Astrocyte (in vitro differentiated cells and primary cell): Measurements from ENCODE around the gene PSMG3.

Source experiments
- EZH2 ChIP-seq: IDR thresholded peaks from 2 replicates; pipeline ENCODE4 v1.6.1; 2012; ENCODE audit warnings: mild to moderate bottlenecking, low read length, inconsistent platforms; ENCODE audit not compliant: insufficient read depth
- TF ChIP-seq, protein P1 (sequence below): IDR thresholded peaks from 2 replicates; pipeline ENCODE4 v1.5.1; 2011; ENCODE audit warnings: low read depth, mild to moderate bottlenecking, inconsistent platforms, low read length, moderate library complexity; ENCODE audit not compliant: insufficient read depth

DNA sequence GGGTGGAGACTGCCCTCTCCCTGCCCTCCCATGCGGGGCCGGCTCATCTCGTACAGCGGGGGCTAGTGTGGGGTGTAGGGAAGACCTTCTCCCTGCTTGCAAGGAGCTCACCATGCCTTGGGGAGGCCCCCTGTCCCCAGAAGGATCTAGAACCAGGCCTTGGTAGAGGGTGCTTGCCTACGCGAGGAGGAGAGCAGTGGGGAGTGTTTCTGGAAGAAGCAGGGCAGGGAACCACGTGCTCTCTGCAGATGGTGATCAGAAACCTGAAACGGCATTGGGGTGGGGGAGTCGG lies 36.6 kb downstream of the PSMG3 start:
- TF ChIP-seq, protein P1, sequence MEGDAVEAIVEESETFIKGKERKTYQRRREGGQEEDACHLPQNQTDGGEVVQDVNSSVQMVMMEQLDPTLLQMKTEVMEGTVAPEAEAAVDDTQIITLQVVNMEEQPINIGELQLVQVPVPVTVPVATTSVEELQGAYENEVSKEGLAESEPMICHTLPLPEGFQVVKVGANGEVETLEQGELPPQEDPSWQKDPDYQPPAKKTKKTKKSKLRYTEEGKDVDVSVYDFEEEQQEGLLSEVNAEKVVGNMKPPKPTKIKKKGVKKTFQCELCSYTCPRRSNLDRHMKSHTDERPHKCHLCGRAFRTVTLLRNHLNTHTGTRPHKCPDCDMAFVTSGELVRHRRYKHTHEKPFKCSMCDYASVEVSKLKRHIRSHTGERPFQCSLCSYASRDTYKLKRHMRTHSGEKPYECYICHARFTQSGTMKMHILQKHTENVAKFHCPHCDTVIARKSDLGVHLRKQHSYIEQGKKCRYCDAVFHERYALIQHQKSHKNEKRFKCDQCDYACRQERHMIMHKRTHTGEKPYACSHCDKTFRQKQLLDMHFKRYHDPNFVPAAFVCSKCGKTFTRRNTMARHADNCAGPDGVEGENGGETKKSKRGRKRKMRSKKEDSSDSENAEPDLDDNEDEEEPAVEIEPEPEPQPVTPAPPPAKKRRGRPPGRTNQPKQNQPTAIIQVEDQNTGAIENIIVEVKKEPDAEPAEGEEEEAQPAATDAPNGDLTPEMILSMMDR = no peak
- no peak for TF ChIP-seq EZH2
